CD1c-positive myeloid dendritic cell (primary cell): Measurements from ENCODE around the gene IKZF2.

Experiments
- DNase-seq: peaks from one replicate; pipeline ENCODE4 v3.0.0-alpha.2; 2016; ENCODE audit errors: extremely low spot score

Gene IKZF2

DNA sequence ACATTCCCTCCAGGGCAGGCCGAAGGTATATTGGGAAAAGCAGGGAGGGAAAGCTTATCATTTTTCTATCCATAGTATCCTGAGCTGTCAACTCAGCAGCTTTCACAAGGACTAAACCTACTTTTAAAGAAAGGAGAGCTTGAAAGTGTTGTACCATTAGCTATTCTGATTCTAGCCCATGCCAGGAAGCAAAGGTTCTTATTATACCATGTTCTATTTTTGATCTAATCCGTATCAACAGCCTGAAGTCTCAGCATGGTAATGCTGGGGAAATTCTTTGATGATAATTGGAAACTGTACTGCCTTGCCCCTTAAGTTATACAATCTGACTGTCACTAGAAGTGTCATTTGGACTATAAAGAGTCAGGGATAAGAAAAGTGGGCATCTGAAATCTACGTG, 193.3 kb downstream of the IKZF2 start:
- no peak for DNase-seq

DNA sequence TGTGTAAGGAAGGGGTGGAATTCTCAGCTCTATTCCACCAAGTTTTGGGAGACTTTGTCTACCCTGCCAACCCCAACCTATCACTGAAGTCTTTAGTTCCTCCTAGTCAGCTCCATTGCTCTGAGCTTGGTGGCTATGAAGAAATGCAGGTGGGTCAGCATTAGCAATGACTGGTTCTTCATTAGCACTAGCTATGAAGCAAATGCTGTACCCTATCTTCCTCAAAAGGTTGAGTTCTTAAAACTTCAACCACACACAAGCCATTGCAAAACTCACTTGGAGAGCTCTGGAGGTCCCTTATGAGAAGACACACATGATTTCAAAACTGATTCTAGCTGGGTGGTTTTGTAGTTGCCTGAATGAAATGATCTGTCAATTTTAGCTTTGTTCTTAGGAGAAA, 193.8 kb downstream of the IKZF2 start:
- DNase-seq, result no peak

DNA sequence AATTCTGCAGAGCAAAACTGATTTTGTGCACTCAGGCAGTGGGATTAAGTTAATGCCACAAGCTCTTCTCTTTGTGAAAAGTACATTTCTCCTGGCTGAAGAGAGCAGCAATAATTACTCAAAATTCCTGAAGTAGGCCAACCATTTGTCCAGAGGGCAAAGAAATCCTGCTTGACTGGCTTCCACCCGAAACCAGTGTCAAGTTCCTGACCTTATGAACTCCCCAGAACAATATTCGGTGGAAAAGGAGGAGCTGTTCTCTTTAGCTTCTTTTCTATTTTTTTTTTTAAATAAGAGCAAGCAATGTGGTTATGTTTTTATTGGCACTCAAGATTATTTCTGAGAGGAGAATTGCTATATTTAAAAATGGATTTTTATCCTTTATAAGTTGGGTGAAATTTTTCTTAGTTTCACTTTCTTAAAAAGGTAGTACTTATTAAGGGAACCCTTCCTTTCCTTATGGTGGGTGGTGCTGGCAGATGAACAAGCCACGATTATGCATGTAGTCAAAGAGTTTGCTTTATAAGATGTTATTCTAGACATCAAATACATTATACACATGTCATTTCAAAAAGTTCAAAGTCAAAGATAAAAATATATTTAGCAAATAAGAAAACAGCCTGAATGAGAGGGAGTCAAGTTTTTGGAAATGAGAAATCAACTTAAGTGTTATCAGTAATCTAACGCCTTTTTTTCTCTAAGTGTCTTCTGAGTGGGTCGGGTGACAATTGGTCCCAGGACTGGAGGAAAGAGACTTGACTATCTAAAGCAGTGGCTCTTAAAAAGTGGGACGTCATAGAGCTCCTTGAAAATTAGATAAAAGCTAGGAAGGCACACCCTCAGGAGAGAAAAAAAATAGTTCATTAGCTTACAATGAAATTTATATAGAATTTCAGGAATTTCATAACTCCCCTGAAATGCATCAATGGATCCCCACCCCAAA, 194.5 kb downstream of the IKZF2 start:
- DNase-seq, result no peak

DNA sequence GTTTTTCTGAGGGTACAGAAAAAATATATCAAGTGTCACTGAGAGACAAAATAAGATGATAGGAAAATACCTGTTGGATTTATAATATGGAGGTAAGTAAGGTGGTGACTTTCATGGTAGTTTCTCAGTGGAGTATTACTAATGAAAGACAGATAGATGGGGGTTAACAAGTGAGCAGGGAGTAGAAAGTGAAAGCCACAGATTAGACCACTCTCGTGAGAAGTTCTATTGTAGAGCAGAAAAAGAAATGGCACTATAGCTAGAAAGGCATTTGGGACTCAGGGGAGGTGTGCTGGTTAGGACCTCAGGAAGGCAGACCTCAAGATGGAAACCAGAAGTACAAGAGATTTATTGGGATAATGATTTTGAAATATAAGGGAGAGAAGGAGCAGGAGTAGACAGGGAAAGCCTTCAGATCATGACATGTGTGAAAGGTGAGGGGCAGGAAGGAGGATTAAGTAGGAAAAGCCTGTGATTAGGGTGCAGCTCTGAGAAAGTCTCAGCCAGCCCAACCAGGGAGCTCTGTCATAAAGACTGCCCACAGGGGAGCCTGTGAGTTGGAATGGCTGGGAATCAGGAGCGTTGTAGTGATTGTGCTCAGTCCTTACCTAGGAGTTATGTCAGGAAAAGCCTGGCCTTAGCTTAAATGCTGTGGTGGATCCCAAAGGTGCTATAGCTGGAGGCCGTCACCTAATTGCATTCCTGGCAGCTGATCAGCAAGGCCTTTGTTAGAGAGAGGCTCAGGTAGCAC, 198.1 kb downstream of the IKZF2 start:
- no peak for DNase-seq

DNA sequence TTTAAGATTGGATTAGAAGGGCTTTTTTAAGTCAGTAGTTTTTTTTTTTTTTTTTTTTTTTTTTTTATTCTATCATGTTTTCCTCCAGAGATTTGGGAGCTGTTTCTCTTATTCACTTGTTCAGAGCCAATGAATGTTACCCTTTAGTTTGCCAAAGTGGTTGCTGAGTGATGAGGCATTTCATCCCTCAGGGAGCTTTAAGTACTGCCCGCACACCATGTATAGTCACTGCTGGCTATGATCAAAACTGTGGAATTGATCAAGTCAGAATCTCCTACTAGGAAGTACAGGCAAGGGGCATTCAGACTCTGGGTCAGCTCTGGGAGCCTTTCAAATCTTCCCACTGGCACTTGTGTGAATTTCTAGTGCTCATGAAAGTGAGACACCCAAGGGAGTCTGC, 201.6 kb downstream of the IKZF2 start:
- no peak for DNase-seq
